ENCODE data around the gene POLG. TPM values are rescaled to one million over a fixed set of nuclear protein-coding genes. Genes with fewer than 3 reads are reported as not detected.
A peak's percentile ranks its signal among the peaks of the same experiment; 100 is the strongest.

The POLG gene
- total and polyA plus RNA-seq, 3 experiments from 2014 or later: 56.0 to 110 (median 106) TPM

DNA sequence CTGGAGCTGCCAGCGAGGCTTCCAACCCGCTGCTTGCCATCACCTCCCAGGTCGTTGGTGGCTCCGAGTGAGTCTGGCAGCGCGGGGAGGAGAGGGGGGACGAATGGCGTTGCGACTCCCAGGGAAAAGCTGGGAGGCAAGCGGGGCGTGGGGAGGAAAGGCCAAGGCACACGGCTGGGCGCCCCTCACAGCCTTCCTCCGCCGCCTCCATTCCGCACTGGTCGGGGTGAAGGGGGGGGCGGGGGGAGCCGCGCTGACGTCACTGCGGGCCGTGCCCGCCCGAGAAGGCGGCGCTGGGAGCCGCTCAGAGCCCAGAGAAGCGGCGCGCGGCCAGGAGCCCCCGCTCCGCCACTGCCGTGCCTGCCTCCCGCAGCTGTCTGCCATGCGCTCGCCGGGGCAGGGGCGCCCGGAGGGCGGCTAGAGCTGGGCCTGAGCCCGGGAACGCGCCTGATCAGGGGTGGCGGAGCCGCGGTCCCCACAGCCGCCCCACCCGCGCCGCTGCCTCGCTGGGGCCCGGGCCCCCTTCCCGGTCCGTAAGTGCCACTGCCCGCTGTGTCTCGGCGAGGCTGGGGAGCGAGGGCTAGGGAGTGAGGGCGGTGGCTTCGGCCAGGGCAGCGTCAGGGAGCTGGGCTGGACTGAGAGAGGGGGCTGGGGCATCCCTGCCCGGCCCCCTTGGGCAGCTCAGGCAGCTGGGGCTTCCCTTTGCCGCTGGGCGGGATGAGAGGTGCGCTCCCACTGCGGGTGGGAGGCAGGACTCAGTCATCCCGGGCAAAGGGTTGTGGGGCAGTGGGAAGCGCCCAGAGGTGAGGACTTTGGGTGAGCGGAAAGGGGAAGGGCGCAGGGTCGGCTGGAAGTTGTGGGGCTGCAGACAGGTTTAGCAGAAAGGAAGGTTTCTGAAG lies 27.8 kb upstream of the POLG start:
- Histone ChIP-seq H3K27me3 (ENCODE audit: insufficient read depth, low read length, poor library complexity, severe bottlenecking) (peaks cover 78% of the 10 kb centered on the region), H3K9me3 (ENCODE audit: low read length) (no peaks in the 10 kb centered on the region), H3K27ac (ENCODE audit: low read depth, low read length) (no peak overlapping the region), H3K4me1 (ENCODE audit: insufficient read depth, low read length) (peaks cover 15% of the 10 kb centered on the region), H3K36me3 (ENCODE audit: insufficient read depth, low read length) (no peaks in the 10 kb centered on the region), H3K4me3 (ENCODE audit: low read length) (no peak overlapping the region)
- peaks cover 75 to 83% of the 10 kb centered on the region in 2 donors for H3K27me3 Mint-ChIP-seq
- no peak overlapping the region for H3K27ac Mint-ChIP-seq
- CTCF ChIA-PET: interaction anchor here (6.1 kb wide), 1 partner anchor 67 kb away, joined by 82 read pairs; no protein-coding TSS in a partner anchor
- POLR2A ChIA-PET: no interaction called here
- peak overlapping the region in 2 of 7 donors; percentile 41 to 69 for H3K4me3 Mint-ChIP-seq
- H3K36me3 Mint-ChIP-seq: peaks cover 0 to 2% (median 0%) of the 10 kb centered on the region in 3 donors
- H3K9me3 Mint-ChIP-seq: peaks cover 0 to 5% (median 0%) of the 10 kb centered on the region in 5 donors
- peaks cover 15 to 45% (median 24%) of the 10 kb centered on the region in 3 donors for H3K4me1 Mint-ChIP-seq
- peak in 1 of 5 donors; percentile 14 for DNase-seq

DNA sequence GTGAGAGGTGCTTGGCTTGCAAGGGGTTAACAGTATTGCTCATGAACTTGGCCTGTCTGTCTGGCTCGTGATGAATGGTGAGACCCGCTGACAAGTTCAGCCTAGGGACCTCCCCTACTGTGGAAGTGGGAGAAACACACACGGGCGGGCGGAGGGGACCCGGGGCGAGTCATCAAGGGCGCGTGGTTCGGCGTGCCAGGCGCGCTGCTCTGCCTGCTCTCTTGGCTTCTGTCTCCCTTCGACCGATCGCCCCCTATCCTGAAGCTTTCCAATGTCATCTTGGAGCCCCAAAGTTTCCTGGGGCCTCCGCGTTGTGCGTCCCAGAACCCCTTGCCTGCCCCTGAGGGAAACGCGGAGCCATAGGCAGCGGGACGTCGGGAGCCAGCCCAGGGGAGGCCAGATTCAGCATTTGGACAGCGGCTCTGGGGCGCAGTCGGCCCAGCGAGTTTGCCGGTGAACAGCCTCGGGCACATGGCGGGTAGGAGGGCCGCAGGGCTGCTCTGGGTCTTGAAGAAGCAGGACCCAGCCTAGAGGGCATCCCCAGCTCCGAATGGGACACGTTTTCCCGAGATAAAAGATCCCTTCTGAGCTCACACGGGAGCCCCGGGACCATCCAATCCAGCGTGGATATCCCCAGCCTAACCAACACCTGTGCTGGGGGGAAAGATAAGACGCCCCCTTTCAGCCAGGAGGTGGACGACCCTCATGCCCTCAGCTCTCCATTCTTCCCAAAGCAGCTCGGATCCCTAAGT lies 27.0 kb upstream of the POLG start:
- peaks cover 79% of the 10 kb centered on the region for H3K27me3 ChIP-seq (ENCODE audit: insufficient read depth, low read length, poor library complexity, severe bottlenecking)
- CTCF ChIA-PET: interaction anchor here (5.9 to 6.1 kb wide), 2 partner anchors 23 to 68 kb away, joined by 58 to 82 read pairs; partner anchors contain the start of gene POLG
- H3K4me1 ChIP-seq (ENCODE audit: insufficient read depth, low read length): peaks cover 15% of the 10 kb centered on the region
- H3K4me3 ChIP-seq (ENCODE audit: low read length): no peak overlapping the region
- Mint-ChIP-seq H3K4me1 (peaks cover 10 to 37% (median 20%) of the 10 kb centered on the region in 3 donors), H3K9me3 (peaks cover 0 to 5% (median 0%) of the 10 kb centered on the region in 5 donors), H3K27ac (peak overlapping the region in 3 of 8 donors; percentile 3 to 46 (median 5)), H3K36me3 (peaks cover 0 to 2% (median 0%) of the 10 kb centered on the region in 3 donors), H3K4me3 (peak overlapping the region in 6 of 7 donors; percentile 39 to 69 (median 50)), H3K27me3 (peaks cover 76 to 83% of the 10 kb centered on the region in 2 donors)
- no peaks in the 10 kb centered on the region for H3K9me3 ChIP-seq (ENCODE audit: low read length)
- H3K36me3 ChIP-seq (ENCODE audit: insufficient read depth, low read length): no peaks in the 10 kb centered on the region
- DNase-seq: peak; percentile 44 to 73 (median 52)
- POLR2A ChIA-PET: no interaction called here
- no peak overlapping the region for H3K27ac ChIP-seq (ENCODE audit: low read depth, low read length)

DNA sequence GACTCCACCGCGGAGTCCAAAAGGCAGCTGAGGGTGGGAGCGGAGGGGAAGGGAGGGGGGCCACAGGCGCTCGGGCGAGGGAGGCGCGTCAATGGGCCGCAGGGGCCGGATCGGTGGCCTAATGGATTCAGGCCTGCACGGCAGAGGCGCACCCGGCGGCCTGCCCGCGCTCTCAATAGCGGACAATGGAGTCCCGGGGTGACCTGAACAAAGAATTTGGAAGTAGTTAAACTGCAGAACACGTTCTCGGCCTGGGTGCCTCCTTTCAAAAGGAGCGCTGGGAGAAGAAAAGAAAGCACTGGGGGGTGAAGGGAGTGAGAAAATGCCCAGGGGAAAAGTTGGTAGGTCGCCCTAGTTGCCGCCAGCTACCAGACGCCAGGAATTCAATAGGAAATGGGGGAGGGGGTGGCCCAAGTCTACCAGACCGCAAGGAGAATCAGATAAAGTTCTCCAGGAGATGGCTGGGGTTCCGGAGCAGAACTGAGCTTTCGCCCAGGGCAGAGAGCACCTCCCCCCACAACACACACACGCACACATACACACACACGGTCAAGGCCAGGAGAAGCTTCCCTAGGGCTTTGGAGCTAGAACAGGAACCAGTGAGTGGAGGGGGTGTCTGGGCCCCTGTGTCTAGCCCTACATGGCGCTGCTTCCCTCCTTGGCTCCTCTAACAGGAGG lies 25.8 kb upstream of the POLG start:
- Mint-ChIP-seq H3K36me3 (peaks cover 0 to 2% (median 0%) of the 10 kb centered on the region in 3 donors), H3K4me3 (peak overlapping the region in 4 of 7 donors; percentile 29 to 69 (median 51)), H3K27me3 (peaks cover 77 to 84% of the 10 kb centered on the region in 2 donors), H3K9me3 (peaks cover 0 to 3% (median 0%) of the 10 kb centered on the region in 5 donors), H3K4me1 (peaks cover 10 to 35% (median 16%) of the 10 kb centered on the region in 3 donors), H3K27ac (no peak overlapping the region)
- no peak for DNase-seq
- H3K27me3 ChIP-seq (ENCODE audit: insufficient read depth, low read length, poor library complexity, severe bottlenecking): peaks cover 75% of the 10 kb centered on the region
- no peaks in the 10 kb centered on the region for H3K9me3 ChIP-seq (ENCODE audit: low read length)
- H3K4me1 ChIP-seq (ENCODE audit: insufficient read depth, low read length): peaks cover 15% of the 10 kb centered on the region
- no peak overlapping the region for H3K4me3 ChIP-seq (ENCODE audit: low read length)
- CTCF ChIA-PET: interaction anchor here (1.7 to 6.1 kb wide), 12 partner anchors 12 to 74 kb away, joined by 7 to 82 read pairs (median 22); partner anchors contain the start of gene POLG
- POLR2A ChIA-PET: no interaction called here
- no peak overlapping the region for H3K27ac ChIP-seq (ENCODE audit: low read depth, low read length)
- H3K36me3 ChIP-seq (ENCODE audit: insufficient read depth, low read length): no peaks in the 10 kb centered on the region

DNA sequence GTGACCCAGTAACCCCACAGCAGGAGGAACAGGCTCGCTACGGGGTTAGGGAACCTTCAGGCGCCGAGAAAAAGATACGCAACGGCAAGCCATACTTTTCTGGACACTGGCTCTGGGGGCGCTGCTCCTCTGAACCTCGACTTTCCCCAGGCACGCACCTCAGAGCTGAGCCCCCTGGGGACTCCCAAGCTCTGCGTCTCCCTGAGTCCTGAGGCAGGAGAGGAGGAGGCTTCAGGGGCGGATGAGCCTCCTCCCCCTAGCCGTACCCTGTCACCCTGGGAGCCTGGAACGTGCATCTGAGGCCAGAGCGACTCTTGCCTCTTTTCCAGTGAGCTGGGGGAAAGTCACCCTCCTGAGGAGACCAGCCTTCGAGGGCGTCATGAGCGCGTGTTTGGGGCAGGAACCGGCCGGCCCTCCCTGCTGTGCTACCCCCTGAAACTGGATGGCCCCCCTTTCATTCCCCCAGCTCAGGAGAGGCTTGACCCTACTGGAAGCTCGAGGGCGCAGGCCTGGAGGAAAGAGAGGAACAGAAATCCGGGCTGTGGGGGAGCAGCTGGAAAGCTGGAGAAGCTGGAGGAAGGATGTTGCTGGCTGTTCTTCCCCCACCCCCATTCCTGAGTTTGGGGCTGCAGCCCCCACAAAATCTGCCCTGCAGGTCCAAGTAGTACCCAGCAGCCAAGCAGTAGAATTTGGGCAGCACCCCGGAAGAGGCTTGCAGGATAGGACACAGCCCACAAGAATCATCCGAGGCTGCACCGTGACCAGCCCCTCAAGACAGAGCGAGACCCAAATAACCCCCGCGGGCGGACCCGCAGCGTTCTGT lies 25.1 kb upstream of the POLG start:
- POLR2A ChIA-PET: interaction anchor here (0.9 kb wide), 1 partner anchor 69 kb away, joined by 3 read pairs; no protein-coding TSS in a partner anchor
- peaks cover 0 to 2% (median 0%) of the 10 kb centered on the region in 3 donors for H3K36me3 Mint-ChIP-seq
- no peaks in the 10 kb centered on the region for H3K36me3 ChIP-seq (ENCODE audit: insufficient read depth, low read length)
- no peak overlapping the region for H3K27ac Mint-ChIP-seq
- H3K4me3 Mint-ChIP-seq: peak overlapping the region in 5 of 7 donors; percentile 11 to 83 (median 60)
- CTCF ChIA-PET: interaction anchor here (0.9 to 6.1 kb wide), 28 partner anchors 9 to 448 kb away, joined by 3 to 82 read pairs (median 12); partner anchors contain the start of gene POLG
- peaks cover 0 to 3% (median 0%) of the 10 kb centered on the region in 5 donors for H3K9me3 Mint-ChIP-seq
- peaks cover 70% of the 10 kb centered on the region for H3K27me3 ChIP-seq (ENCODE audit: insufficient read depth, low read length, poor library complexity, severe bottlenecking)
- no peak for DNase-seq
- H3K4me3 ChIP-seq (ENCODE audit: low read length): no peak overlapping the region
- H3K27ac ChIP-seq (ENCODE audit: low read depth, low read length): no peak overlapping the region
- no peaks in the 10 kb centered on the region for H3K9me3 ChIP-seq (ENCODE audit: low read length)
- peaks cover 10 to 35% (median 16%) of the 10 kb centered on the region in 3 donors for H3K4me1 Mint-ChIP-seq
- H3K27me3 Mint-ChIP-seq: peaks cover 78 to 82% of the 10 kb centered on the region in 2 donors
- H3K4me1 ChIP-seq (ENCODE audit: insufficient read depth, low read length): peaks cover 15% of the 10 kb centered on the region

DNA sequence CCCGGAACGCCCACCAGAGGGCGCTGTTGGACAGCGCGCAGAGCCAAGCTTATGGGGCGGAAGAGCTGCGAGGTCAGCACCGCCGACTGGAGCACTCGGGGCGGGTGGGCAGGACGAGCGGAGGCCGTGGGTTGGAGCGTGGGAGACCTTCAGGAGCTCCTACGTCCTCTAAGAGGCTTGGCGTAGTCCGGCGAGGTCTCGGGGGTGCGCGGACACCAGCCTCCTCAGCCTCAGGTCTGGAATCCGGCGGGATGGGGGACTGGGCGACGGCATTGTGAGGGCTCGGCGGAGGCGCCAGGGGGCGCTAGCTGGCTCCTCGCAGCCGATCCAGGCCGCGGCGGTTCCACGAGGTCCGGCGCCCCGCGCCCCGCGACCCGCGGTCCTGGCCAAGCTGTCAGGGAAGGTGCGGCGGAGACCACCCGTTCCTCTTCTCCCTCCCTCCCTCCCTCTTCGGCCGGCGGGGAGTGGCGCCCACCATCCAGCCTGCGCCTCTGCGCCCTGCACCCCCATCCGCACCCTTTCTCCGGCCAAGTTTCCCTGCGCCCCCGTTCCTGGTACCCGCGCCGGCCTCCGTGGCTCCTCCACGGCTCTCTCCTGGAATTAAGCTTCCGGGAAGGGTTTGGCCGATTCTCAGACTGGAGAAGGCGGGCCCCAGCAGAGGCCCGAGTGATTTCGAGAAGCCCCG lies 24.3 kb upstream of the POLG start:
- H3K4me3 Mint-ChIP-seq: peak overlapping the region; percentile 70 to 89 (median 83)
- peak overlapping the region in 2 of 8 donors; percentile 19 to 46 for H3K27ac Mint-ChIP-seq
- POLR2A ChIA-PET: interaction anchor here (0.9 kb wide), 1 partner anchor 70 kb away, joined by 3 read pairs; no protein-coding TSS in a partner anchor
- CTCF ChIA-PET: interaction anchor here (0.6 to 6.1 kb wide), 38 partner anchors 8 to 447 kb away, joined by 3 to 82 read pairs (median 9); partner anchors contain the start of gene POLG
- peaks cover 10 to 35% (median 16%) of the 10 kb centered on the region in 3 donors for H3K4me1 Mint-ChIP-seq
- Histone ChIP-seq H3K36me3 (ENCODE audit: insufficient read depth, low read length) (no peaks in the 10 kb centered on the region), H3K9me3 (ENCODE audit: low read length) (no peaks in the 10 kb centered on the region), H3K4me1 (ENCODE audit: insufficient read depth, low read length) (peaks cover 15% of the 10 kb centered on the region), H3K27me3 (ENCODE audit: insufficient read depth, low read length, poor library complexity, severe bottlenecking) (peaks cover 64% of the 10 kb centered on the region), H3K27ac (ENCODE audit: low read depth, low read length) (no peak overlapping the region), H3K4me3 (ENCODE audit: low read length) (peak overlapping the region; percentile 45)
- peaks cover 74 to 79% of the 10 kb centered on the region in 2 donors for H3K27me3 Mint-ChIP-seq
- H3K36me3 Mint-ChIP-seq: peaks cover 0 to 2% (median 0%) of the 10 kb centered on the region in 3 donors
- peaks cover 0 to 3% (median 0%) of the 10 kb centered on the region in 5 donors for H3K9me3 Mint-ChIP-seq
- peak; percentile 65 to 84 (median 77) for DNase-seq

DNA sequence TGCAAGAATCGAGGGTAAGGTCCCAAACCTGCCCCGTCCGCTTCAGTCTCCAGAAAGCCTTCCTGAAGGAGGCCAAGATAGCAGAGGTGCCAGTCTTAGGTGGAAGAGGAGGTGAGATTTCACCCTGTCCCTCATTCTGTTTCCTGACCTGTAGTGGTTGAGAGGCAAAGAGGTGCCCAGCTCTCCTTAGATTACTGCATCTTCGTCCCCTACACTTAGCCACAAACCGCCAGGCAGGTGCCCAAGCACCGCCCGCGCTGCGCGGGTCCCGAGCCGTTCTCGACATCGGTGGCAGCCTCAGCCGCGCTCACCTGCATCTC lies 23.8 kb upstream of the POLG start:
- no peaks in the 10 kb centered on the region for H3K36me3 ChIP-seq (ENCODE audit: insufficient read depth, low read length)
- no peak overlapping the region for H3K4me3 ChIP-seq (ENCODE audit: low read length)
- POLR2A ChIA-PET: interaction anchor here (0.9 kb wide), 1 partner anchor 71 kb away, joined by 3 read pairs; no protein-coding TSS in a partner anchor
- no peaks in the 10 kb centered on the region for H3K9me3 ChIP-seq (ENCODE audit: low read length)
- H3K27ac ChIP-seq (ENCODE audit: low read depth, low read length): no peak overlapping the region
- Mint-ChIP-seq H3K27me3 (peaks cover 73 to 79% of the 10 kb centered on the region in 2 donors), H3K9me3 (peaks cover 0 to 3% (median 0%) of the 10 kb centered on the region in 5 donors), H3K36me3 (peaks cover 0 to 2% (median 0%) of the 10 kb centered on the region in 3 donors), H3K27ac (peak overlapping the region in 4 of 8 donors; percentile 19 to 46 (median 36)), H3K4me1 (peaks cover 10 to 35% (median 14%) of the 10 kb centered on the region in 3 donors), H3K4me3 (peak overlapping the region in 6 of 7 donors; percentile 70 to 89 (median 82))
- CTCF ChIA-PET: interaction anchor here (0.6 to 6.1 kb wide), 37 partner anchors 8 to 447 kb away, joined by 3 to 82 read pairs (median 9); partner anchors contain the start of gene POLG
- DNase-seq: no peak
- H3K27me3 ChIP-seq (ENCODE audit: insufficient read depth, low read length, poor library complexity, severe bottlenecking): peaks cover 59% of the 10 kb centered on the region
- H3K4me1 ChIP-seq (ENCODE audit: insufficient read depth, low read length): peaks cover 15% of the 10 kb centered on the region
